DND-41 (cell line): ENCODE data around the gene BCL11A.

Experiments
- CTCF ChIP-seq: IDR thresholded peaks from 2 replicates; pipeline ENCODE4 v1.5.1; 2012; ENCODE audit warnings: borderline replicate concordance, low read length, moderate library complexity, mild to moderate bottlenecking; ENCODE audit not compliant: poor library complexity, severe bottlenecking; ENCODE audit errors: extremely low read depth
- EZH2 ChIP-seq: IDR thresholded peaks from 3 replicates; pipeline ENCODE4 v1.6.1; 2012; ENCODE audit warnings: borderline replicate concordance, low read depth, mild to moderate bottlenecking, moderate library complexity, low read length, inconsistent platforms; ENCODE audit not compliant: severe bottlenecking

GRCh38 chr2:60515721-60516226 is 37.7 kb downstream of the BCL11A start:
- peak; percentile 11 for TF ChIP-seq CTCF
- no peak for TF ChIP-seq EZH2
